CD4-positive, alpha-beta T cell treated with Interleukin-15 for 4 hours (primary cell): ENCODE results near the gene PNMA6A.
"Not testable (repeated sequence)": the region's sequence is repeated elsewhere in the genome, so short reads cannot be mapped to it uniquely, and the experiment has no call there.

Source experiments
- DNase-seq: peaks from one replicate; pipeline ENCODE4 v3.0.0-alpha.2; 2020; ENCODE audit warnings: low spot score

PNMA6A gene

GRCh38 chrX:153071909-153072583 is at the start of gene PNMA6A:
PNMA6A (plus strand) TSS chrX:153072454; CDS start chrX:153073063, 609 bp downstream.
- not testable (repeated sequence) for DNase-seq

- DNase-seq = not testable (repeated sequence)
Measured at GRCh38 chrX:153026501-153026900, 45.8 kb upstream of the PNMA6A start.

GRCh38 chrX:153028487-153028886 is 43.8 kb upstream of the PNMA6A start:
- DNase-seq = not testable (repeated sequence)

- no peak for DNase-seq
Measured at GRCh38 chrX:153029162-153029561, 43.1 kb upstream of the PNMA6A start.

GRCh38 chrX:153029875-153030274 is 42.4 kb upstream of the PNMA6A start:
- no peak for DNase-seq

- no peak for DNase-seq
Measured at GRCh38 chrX:153030801-153031200, 41.5 kb upstream of the PNMA6A start.

- peak; percentile 65 for DNase-seq
Measured at GRCh38 chrX:153032397-153033118, 39.7 kb upstream of the PNMA6A start.

GRCh38 chrX:153049093-153049492 is 23.2 kb upstream of the PNMA6A start:
- no peak for DNase-seq

- DNase-seq = no peak
Measured at GRCh38 chrX:153052534-153052933, 19.7 kb upstream of the PNMA6A start.

GRCh38 chrX:153055871-153056749 is 16.1 kb upstream of the PNMA6A start, which contains the start of gene PNMA3:
PNMA3 (plus strand) TSS chrX:153056470; CDS start chrX:153057056, 586 bp downstream.
- no peak for DNase-seq

GRCh38 chrX:153057281-153057680 is 15.0 kb upstream of the PNMA6A start:
- no peak for DNase-seq

- DNase-seq = no peak
Measured at GRCh38 chrX:153059191-153060094, 12.8 kb upstream of the PNMA6A start.

- DNase-seq = no peak
Measured at GRCh38 chrX:153060095-153060445, 12.2 kb upstream of the PNMA6A start.

- DNase-seq = no peak
Measured at GRCh38 chrX:153061732-153062131, 10.5 kb upstream of the PNMA6A start.

- DNase-seq = no peak
Measured at GRCh38 chrX:153063315-153063714, 8.9 kb upstream of the PNMA6A start.

GRCh38 chrX:153064061-153064460 is 8.2 kb upstream of the PNMA6A start:
- DNase-seq = no peak

GRCh38 chrX:153065389-153065788 is 6.9 kb upstream of the PNMA6A start:
- DNase-seq = no peak

- not testable (repeated sequence) for DNase-seq
Measured at GRCh38 chrX:153066402-153066801, 5.9 kb upstream of the PNMA6A start.

- DNase-seq = not testable (repeated sequence)
Measured at GRCh38 chrX:153073331-153073730, 1.1 kb downstream of the PNMA6A start.

- DNase-seq = no peak
Measured at GRCh38 chrX:153074262-153074899, 2.1 kb downstream of the PNMA6A start.

- DNase-seq = no peak
Measured at GRCh38 chrX:153074935-153075334, 2.7 kb downstream of the PNMA6A start.
